ENCODE results near the gene ZNF14.

DNA sequence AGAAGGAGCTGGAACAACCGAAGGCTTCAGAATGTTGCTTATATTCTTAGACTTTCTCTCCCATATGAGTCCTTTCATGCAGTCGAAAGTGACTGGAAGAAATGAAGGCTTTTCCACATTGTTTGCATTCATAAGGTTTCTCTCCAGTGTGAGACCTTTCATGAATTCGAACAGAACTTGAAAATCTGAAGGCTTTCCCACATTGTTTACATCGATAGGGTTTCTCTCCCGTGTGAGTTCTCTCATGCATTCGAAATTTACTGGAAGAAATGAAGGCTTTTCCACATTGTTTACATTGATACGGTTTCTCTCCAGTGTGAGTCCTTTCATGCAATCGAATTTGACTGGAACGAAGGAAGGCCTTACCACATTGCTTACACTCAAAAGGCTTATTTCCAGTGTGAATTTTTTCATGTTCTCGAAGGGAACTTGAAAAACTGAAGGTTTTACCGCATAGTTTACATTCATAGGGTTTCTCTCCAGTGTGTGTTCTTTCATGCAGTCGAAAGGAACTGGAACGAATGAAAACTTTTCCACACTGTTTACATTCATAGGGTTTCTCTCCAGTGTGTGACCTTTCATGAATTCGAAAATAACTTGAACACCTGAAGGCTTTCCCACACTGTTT, 21.5 kb downstream of the ZNF14 start:
- TF ChIP-seq POLR2AphosphoS5 (IDR thresholded peaks at IDR 0.05; ENCODE audit: low read depth) (no peak), NANOG (IDR thresholded peaks at IDR 0.05; ENCODE audit: borderline replicate concordance) (no peak), EZH2 (IDR thresholded peaks at IDR 0.05; ENCODE audit: low read depth, unreplicated experiment) (no peak), STAT1 (IDR thresholded peaks at IDR 0.05; ENCODE audit: unreplicated experiment) (no peak)
- TF ChIP-seq, protein P1, sequence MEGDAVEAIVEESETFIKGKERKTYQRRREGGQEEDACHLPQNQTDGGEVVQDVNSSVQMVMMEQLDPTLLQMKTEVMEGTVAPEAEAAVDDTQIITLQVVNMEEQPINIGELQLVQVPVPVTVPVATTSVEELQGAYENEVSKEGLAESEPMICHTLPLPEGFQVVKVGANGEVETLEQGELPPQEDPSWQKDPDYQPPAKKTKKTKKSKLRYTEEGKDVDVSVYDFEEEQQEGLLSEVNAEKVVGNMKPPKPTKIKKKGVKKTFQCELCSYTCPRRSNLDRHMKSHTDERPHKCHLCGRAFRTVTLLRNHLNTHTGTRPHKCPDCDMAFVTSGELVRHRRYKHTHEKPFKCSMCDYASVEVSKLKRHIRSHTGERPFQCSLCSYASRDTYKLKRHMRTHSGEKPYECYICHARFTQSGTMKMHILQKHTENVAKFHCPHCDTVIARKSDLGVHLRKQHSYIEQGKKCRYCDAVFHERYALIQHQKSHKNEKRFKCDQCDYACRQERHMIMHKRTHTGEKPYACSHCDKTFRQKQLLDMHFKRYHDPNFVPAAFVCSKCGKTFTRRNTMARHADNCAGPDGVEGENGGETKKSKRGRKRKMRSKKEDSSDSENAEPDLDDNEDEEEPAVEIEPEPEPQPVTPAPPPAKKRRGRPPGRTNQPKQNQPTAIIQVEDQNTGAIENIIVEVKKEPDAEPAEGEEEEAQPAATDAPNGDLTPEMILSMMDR (conservative IDR thresholded peaks at IDR 0.05; ENCODE audit: low read depth in 2 of 2): no peak
- TF ChIP-seq, protein P2, sequence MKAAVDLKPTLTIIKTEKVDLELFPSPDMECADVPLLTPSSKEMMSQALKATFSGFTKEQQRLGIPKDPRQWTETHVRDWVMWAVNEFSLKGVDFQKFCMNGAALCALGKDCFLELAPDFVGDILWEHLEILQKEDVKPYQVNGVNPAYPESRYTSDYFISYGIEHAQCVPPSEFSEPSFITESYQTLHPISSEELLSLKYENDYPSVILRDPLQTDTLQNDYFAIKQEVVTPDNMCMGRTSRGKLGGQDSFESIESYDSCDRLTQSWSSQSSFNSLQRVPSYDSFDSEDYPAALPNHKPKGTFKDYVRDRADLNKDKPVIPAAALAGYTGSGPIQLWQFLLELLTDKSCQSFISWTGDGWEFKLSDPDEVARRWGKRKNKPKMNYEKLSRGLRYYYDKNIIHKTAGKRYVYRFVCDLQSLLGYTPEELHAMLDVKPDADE (IDR thresholded peaks at IDR 0.05): no peak
- TF ChIP-seq, protein P3, sequence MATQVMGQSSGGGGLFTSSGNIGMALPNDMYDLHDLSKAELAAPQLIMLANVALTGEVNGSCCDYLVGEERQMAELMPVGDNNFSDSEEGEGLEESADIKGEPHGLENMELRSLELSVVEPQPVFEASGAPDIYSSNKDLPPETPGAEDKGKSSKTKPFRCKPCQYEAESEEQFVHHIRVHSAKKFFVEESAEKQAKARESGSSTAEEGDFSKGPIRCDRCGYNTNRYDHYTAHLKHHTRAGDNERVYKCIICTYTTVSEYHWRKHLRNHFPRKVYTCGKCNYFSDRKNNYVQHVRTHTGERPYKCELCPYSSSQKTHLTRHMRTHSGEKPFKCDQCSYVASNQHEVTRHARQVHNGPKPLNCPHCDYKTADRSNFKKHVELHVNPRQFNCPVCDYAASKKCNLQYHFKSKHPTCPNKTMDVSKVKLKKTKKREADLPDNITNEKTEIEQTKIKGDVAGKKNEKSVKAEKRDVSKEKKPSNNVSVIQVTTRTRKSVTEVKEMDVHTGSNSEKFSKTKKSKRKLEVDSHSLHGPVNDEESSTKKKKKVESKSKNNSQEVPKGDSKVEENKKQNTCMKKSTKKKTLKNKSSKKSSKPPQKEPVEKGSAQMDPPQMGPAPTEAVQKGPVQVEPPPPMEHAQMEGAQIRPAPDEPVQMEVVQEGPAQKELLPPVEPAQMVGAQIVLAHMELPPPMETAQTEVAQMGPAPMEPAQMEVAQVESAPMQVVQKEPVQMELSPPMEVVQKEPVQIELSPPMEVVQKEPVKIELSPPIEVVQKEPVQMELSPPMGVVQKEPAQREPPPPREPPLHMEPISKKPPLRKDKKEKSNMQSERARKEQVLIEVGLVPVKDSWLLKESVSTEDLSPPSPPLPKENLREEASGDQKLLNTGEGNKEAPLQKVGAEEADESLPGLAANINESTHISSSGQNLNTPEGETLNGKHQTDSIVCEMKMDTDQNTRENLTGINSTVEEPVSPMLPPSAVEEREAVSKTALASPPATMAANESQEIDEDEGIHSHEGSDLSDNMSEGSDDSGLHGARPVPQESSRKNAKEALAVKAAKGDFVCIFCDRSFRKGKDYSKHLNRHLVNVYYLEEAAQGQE (IDR thresholded peaks at IDR 0.05; ENCODE audit: unreplicated experiment): no peak

Measured in GM23338 (cell line).